ENCODE results near the gene NMRK2.
"Not testable (repeated sequence)": the region's sequence is repeated elsewhere in the genome, so short reads cannot be mapped to it uniquely, and the experiment has no call there.

The NMRK2 gene, protein sequence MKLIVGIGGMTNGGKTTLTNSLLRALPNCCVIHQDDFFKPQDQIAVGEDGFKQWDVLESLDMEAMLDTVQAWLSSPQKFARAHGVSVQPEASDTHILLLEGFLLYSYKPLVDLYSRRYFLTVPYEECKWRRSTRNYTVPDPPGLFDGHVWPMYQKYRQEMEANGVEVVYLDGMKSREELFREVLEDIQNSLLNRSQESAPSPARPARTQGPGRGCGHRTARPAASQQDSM

DNA sequence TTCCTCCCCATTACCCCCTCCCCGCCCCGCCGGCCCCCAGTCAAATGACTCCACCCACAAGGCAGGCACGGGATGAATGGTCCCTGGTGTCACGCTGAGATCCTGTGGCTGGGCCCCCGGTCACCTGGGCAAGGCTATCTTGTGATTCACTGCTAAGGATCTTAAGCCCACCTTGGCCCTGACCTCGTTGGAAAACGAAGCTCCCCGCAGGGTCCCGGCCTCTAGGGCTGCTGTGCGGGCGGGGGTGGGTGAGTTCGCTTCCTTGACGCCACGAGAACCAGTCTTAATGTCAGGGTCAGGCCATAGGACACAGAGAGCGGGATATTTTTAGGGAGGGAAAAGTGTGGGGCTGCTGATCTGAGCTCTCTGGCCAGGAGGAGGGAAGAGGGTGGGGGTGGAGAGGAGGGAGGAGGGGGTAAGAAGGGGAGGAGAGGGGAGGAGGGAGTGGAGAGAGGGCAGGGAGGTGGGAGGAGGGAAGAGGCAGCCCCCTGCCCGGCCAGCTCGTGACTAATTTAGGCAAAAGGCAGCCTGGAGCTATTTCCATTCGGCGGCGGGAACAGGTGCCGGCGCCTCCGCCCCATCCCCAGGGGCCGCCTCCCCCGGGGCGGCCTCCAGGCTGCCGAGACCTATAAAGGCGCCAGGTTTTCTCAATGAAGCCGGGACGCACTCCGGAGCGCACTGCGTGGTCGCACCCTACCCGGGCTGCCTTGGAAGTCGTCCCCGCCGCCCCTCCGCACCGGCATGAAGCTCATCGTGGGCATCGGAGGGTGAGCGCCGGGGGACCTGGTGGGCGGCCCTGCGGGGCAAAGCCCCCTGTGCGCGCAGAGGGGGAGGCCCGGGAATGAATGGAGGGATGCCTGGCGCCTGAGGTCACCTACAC is at the start of gene NMRK2:
Gene NMRK2, plus strand, starts transcription at position 139 of the 880 bp plus-strand sequence. Its CDS starts 603 bp downstream, at position 742.
- DNase-seq: no peak

DNA sequence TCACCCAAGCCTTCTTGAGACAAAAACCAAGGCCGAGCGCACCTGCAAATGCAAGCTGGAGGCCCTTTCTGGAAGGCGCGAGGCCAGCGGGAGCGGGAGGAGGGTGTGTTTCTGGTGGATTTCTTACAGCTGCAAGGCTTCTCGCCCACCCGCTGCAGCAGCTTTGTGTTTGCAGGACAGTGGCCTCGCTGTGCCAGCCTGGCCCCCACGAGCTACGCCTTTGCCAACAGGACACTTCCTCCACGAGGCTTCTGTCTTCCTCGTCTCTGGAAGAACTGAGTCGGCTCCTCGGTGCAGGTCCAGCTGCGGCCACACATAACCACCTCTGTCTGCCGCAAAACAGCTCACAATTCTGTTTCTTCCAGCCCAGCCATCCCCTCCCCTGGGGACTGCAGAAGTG is 42.3 kb upstream of the NMRK2 start:
- no peak for DNase-seq
- in situ Hi-C loops (cut with MboI; ENCODE audit: low pct_unique_long_range_greater_than_20kb, low sequenced_read_pairs): no loop called here

More for the DNA sequence above, at the start of gene NMRK2:
- in situ Hi-C loops (cut with MboI; ENCODE audit: low pct_unique_long_range_greater_than_20kb, low sequenced_read_pairs): no loop called here

DNA sequence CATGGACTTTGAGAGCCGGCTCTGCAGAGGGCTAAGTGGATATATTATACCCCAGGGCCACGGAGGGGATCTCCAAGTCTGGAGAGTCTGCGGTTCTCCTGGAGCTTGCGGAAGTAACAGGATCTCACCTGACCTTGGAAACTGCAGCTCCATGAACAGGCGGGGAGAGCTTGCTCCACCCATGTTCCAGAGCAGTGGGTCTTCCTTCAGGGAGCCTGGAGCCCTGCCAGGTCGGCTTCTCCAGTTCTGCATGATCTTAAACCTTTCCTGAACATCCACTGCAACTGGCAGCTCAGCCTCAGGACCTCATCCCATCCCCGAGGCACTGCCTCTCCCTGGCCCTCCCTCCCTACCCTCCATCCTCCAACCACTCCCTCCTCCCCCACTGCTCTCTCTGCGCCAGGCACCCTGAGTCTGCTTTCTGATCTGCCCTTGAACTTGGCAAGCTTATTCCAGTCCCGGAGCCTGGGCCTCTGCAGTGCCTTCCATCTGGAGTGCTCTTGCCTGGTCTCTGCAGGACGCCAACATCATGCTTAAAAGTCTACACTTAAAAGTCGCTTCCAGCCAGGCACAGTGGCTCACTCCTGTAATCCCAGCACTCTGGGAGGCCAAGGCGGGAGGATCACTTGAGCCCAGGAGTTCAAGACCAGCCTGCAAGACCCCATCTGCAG is 39.2 kb upstream of the NMRK2 start:
- DNase-seq: no peak
- in situ Hi-C loops (cut with MboI; ENCODE audit: low pct_unique_long_range_greater_than_20kb, low sequenced_read_pairs): no loop called here

DNA sequence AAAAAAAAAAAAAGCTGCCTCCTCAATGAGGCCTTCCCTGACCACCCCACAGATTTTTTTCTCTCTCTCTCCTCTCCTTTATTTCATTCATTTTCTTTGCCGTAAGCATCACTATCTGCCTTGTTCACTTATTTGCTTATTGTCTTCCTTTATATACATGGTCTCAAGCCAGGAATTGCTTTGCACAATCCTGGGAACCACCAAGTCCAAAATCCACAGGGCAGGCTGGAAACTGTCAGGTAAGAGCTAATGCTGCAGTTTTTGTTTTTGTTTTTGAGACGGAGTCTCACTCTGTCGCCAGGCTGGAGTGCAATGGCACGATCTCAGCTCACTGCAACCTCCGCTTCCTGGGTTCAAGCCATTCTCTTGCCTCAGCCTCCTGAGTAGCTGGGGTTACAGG is 37.9 kb upstream of the NMRK2 start:
- DNase-seq; in situ Hi-C loops (cut with MboI; ENCODE audit: low pct_unique_long_range_greater_than_20kb, low sequenced_read_pairs): not testable (repeated sequence)

DNA sequence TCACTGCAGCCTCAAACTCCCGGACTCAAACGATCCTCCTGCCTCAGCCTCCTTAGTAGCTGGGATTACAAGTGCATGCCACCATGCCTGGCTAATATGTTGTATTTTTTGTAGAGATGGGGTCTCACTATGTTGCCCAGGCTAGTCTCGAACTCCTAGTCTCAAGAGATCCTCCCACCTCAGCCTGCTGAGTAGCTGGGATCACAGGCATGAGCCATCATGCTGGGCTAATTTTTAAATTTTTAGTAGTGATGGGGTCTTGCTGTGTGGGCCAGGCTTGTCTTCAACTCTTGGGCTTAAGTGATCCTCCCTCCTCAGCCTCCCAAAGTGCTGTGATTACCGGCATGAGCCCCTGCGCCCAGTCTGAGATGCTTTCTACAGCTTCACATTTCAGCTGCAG is 37.1 kb upstream of the NMRK2 start:
- DNase-seq: no peak
- in situ Hi-C loops (cut with MboI; ENCODE audit: low pct_unique_long_range_greater_than_20kb, low sequenced_read_pairs): no loop called here

DNA sequence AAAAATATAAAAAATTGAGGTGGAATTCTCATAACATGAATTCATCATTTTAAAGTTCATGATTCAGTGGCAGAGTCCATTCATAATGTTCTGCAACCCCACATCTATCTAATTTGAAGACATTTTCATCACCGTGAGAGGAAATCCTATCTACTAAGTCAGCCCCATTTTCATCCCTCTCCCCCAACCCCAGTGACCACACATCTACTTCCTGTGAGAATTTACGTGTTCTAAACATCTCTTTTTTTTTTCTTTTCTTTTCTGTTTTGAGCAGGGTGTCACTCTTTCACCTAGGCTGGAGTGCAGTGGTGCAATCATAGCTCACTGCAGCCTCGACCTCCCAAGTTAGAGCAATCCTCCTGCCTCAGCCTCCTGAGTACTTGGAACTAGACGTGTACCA is 34.9 kb upstream of the NMRK2 start:
- in situ Hi-C loops (cut with MboI; ENCODE audit: low pct_unique_long_range_greater_than_20kb, low sequenced_read_pairs): no loop called here
- no peak for DNase-seq

DNA sequence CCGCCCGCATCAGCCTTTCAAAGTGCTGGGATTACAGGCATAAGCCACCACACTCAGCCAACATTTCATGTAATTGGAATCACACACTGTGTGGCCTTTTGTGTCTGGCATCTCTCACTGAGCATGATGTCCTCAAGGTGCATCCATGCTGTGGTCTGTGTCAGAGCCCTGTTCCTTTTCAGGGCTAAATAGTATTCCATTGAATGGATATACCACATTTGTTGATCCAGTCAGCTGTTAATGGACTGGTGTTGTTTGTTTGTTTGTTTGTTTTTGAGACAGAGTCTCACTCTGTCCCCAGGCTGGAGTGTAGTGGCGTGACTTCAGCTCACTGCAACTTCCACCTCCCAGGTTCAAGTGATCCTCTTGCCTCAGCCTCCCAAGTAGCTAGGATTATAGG is 34.4 kb upstream of the NMRK2 start:
- no peak for DNase-seq
- in situ Hi-C loops (cut with MboI; ENCODE audit: low pct_unique_long_range_greater_than_20kb, low sequenced_read_pairs): no loop called here

DNA sequence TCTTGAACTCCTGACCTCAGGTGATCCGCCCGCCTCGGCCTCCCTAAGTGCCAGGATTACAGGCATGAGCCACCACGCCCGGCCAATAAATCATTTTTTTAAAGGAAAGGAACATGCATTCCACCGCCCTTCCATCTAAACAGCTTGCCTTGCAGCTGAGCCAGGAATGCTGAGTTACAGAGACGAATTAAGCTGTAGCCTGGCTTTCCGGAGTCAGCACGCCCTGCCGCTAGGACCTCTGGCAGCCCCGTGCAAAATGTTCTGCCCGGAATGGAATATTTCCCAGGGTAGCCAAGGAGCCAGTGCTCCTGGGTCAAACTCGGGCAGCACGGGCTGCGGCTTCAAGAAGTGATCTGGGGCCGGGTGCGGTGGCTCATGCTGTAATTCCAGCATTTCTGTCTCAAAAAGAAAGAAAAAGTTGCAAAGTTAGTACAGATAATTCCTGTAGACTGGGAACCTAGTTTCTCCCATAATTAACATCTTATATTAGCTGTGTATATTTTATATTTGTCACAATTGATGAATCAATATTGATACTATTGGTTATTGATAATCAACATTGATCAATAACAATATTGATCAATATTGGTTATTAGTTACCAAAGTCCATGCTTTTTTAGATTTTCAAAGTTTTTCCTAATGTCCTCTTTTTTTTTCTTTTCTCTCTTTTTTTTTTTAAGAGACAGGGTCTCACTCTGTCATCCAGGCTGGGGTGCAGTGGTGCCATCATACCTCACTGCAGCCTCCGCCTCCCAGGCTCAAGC is 33.2 kb upstream of the NMRK2 start:
- DNase-seq: no peak
- in situ Hi-C loops (cut with MboI; ENCODE audit: low pct_unique_long_range_greater_than_20kb, low sequenced_read_pairs): no loop called here

DNA sequence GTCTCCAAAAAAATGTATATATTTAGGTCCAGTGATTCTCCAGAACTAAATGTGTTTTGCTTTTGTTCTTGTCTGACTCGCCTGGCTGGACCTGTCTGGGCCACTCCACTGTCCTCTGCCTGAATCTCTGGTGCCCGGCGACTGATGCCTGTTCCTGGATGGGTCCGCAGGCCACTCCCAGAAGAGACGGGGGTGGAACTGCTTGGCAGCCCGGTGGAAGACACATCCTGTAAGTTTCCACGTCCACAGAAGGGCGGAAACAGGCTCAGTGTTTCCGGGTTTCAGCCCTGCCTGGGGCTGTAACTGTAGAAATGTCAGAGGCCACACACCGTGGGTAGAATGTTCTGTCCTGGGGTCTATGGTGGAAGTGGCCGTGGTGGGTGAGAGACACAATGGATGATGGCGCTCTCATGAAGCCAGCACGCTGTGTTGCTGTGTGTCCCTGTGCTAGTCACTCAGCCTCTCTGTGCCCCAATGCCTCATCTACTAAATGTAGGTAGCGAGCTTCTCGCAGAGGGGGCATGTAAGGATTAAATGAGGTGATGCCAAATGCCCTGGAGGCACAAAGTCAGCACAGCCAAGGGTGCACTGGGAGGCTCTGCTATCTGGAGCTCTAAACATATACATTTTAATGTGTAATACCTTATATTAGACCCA is 30.4 kb upstream of the NMRK2 start:
- in situ Hi-C loops (cut with MboI; ENCODE audit: low pct_unique_long_range_greater_than_20kb, low sequenced_read_pairs): no loop called here
- DNase-seq: no peak

DNA sequence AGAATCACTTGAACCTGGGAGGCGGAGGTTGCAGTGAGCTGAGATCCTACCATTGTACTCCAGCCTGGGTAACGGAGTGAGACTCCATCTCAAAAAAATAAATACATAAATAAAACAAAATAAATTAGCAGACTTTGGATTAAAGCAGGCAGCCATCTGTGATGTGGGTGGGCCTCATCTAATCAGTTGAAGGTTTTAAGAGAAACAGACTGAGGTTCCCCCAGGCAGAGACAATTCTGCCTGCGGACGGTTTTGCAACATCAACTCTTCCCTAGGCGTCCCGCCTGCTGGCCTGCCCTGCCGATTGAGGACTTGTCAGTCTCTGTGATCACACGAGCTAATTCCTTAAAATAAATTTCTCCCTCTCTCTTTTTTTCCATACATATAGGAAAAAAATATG is 28.6 kb upstream of the NMRK2 start:
- no peak for DNase-seq
- in situ Hi-C loops (cut with MboI; ENCODE audit: low pct_unique_long_range_greater_than_20kb, low sequenced_read_pairs): no loop called here

DNA sequence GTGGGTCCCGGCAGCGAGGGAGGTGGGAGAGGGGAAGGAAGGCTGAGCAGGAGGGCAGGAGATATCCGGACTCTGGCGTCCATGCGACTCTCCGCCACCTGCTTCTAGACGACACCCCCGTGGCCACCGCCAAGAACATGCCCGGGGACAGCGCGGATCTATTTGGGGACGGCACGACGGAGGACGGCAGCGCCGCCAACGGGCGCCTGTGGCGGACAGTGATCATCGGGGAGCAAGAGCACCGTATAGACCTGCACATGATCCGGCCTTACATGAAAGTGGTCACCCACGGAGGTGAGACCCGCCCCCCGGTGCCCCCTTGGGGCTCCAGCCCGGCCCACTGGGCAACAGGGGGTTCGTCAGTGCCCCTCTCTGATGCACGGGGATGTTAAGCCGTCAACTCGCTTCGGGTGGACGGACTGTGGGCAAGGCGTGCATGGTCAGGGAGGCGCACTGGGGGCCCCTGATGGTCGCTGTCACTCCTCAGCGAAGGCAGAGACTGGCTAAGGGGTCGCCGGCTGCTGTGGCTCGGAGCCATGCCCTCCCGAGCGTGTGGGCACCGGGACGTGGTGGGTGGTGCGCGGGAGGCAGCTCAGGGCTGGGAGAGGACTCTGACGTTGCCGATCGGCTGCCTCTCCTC is 25.1 kb upstream of the NMRK2 start:
- in situ Hi-C loops (cut with MboI; ENCODE audit: low pct_unique_long_range_greater_than_20kb, low sequenced_read_pairs): no loop called here
- DNase-seq: no peak

DNA sequence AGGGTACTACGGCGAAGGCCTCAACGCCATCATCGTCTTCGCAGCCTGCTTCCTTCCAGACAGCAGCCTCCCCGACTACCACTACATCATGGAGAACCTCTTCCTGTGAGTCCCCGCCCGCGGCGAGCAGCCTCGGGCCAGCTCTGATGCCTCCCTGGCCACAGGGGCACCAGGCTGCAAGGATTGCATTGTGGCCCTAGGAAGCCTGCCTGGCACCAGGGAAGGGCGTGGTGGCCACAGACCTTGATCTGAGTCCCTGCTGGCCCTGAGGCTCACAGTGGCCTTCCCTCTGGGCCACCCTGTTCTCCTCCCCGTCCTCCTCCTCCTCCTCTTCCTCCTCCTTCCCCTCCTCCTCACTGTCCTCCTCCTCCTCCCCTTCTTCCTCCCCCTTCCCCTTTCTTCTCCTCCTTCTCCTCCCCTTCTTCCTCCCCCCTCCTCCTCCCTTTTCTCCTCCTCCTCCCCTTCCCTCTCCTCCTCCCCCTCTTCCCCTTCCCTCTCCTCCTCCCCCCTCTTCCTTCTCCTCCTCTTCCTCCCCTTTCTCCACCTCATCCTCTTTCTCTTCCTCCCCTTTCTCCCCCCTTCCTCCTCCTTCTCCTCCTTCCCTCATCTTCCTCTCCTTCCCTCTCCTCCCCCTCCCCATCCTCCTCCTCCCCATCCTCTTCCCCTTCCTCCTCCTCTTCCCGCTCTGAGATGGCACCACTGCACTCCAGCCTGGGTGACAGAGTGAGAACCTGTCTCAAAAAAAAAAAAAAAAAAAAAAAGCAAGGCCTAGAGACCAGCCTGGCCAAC is 24.4 kb upstream of the NMRK2 start:
- in situ Hi-C loops (cut with MboI; ENCODE audit: low pct_unique_long_range_greater_than_20kb, low sequenced_read_pairs): no loop called here
- no peak for DNase-seq

DNA sequence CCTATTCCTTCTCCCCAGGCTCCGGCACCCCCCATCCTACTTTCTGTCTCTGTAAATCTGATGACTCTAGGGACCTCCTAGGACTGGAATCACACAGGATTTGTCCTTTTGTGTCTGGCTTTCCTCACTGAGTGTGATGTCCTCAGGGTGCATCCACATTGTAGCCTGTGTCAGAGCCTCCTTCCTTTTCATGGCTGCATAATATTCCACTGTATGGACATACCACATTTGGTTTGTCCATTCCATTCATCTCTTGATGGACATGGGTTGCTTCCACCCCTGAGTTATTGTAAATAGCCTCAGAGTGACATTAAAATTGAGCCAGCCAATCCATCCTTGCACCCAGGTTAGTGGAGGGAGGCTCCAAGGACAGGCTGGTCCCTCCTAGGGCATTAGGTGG is 22.8 kb upstream of the NMRK2 start:
- DNase-seq: no peak
- in situ Hi-C loops (cut with MboI; ENCODE audit: low pct_unique_long_range_greater_than_20kb, low sequenced_read_pairs): no loop called here

DNA sequence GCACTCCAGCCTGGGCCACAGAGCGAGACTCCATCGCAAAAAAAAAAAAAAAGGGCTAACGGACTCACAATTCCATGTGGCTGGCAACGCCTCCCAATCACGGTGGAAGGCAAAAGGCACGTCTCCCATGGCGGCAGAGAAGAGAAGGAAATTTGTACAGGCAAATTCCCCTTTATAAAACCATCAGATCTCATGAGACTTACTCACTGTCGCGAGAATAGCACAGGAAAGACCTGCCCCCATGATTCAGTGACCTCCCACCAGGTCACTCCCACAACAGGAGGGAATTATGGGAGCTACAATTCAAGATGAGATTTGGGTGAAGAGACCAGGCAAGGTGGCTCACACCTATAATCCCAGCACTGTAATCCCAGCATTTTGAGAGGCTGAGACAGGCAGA is 18.7 kb upstream of the NMRK2 start:
- in situ Hi-C loops (cut with MboI; ENCODE audit: low pct_unique_long_range_greater_than_20kb, low sequenced_read_pairs): no loop called here
- DNase-seq: no peak

DNA sequence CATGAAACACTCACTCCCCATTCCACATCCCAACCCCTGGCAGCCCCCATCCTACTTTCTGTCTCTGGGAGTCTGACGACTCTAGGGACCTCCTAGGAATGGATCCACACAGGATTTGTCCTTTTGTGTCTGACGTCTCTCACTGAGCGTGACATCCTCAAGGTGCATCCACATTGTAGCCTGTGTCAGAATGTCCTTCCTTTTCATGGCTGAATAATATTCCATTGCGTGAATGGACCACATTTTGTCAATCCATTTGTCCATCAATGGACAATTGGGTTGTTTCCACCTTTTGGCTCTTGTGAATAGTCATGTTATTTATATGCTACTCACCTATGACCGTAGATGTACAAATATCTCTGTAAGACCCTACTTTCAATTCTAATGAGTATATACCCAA is 16.8 kb upstream of the NMRK2 start:
- no peak for DNase-seq
- in situ Hi-C loops (cut with MboI; ENCODE audit: low pct_unique_long_range_greater_than_20kb, low sequenced_read_pairs): no loop called here

DNA sequence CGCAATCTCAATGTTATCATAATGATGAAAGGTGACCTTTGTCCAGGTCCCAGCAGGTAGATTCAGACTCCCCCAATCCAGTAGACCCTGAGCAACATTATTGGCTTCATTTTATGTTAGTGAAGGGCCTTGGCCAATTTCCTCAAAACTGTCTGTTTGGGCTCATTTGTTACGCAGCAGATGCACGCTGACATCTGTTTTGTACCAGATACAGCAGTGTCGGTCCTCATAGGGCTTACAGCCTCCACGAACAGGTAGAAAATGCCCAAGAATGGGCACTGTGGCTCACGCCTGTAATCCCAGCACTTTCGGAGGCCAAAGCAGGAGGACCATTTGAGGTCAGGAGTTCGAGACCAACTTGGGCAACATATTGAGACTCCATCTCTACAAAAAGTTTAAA is 13.1 kb upstream of the NMRK2 start:
- no peak for DNase-seq
- in situ Hi-C loops (cut with MboI; ENCODE audit: low pct_unique_long_range_greater_than_20kb, low sequenced_read_pairs): no loop called here

DNA sequence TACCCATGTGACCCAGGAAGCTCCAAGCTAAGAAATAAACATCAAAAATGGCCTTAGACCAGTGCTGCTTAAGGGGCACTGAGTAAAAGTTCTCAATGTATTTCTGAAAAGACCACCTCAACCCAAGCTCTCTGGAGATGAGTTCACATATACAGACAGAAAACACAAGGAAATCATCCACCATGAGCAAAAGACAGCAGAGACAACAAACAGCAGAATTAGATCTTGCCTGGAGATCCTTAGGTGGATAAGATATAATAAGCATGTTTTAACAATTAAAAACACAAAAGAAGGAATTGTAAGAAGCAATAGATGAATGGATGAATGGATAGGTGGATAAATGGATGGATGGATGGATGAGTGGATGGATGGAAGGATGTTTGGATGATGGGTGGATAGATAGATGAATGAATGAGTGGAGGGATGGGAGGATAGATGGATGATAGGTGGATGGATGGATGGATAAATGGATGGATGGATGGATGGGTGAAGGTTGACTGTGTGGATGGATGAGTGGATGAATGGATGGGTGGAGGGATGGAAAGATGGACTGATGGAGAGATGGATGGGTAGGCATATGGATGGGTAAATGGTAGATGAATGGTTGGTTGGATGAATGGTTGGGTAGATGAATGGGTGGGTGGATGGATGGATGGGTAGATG is 9.6 kb upstream of the NMRK2 start:
- in situ Hi-C loops (cut with MboI; ENCODE audit: low pct_unique_long_range_greater_than_20kb, low sequenced_read_pairs): no loop called here
- no peak for DNase-seq

Data from KBM-7 (cell line).